ENCODE data around the gene FKBP6.
"Not testable (repeated sequence)": the region's sequence is repeated elsewhere in the genome, so short reads cannot be mapped to it uniquely, and the experiment has no call there.

Gene FKBP6

DNA sequence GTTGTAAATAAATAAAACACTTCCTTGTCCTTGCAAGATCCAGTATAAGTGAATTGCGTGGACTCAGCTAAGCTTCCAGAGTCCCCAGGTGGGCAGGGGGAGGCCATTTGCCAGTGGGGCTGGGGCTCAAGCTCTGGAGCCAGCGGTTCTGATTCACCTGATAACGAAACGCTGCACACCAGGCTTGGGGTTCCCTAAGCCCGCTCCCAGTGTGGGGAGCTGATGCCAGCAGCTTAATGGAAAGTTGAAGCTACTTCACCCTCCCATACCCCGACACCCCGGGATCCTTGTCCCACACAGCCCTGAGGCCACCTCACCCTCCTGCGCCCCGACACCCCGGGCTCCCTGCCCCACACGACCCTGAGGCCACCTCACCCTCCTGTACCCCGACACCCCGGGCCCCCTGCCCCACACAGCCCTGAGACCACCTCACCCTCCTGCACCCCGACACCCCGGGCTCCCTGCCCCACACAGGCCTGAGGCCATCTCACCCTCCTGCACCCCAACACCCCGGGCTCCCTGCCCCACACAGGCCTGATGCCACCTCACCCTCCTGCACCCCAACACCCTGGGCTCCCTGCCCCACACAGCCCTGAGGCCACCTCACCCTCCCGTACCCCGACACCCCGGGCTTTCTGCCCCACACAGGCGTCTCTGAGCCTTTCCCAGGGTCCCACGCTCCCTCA is 30.8 kb downstream of the FKBP6 start:
- DNase-seq, result no peak

DNA sequence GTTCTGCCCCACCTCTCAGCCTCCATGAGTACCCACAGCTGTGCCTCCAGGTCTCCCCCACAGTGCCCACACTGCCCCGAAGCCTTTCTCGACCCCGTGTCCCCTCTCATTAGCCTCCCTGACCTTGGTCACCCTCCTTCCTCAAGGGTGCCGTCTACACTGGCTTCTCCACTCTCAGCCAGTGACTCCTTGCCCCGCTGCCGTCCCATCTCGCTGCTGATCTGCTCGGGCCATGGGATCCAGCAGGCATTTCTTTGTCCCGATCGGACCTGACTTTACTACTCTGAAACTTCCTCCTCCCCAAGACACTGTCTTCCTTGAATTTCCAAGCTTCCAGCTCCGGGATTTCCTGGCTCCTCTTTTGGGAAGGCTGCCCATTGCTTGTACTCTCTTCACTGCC is 31.3 kb downstream of the FKBP6 start:
- no peak for DNase-seq

- DNase-seq, result no peak
Observed at GRCh38 chr7:73359746-73360375, 31.9 kb downstream of the FKBP6 start.

- DNase-seq, result not testable (repeated sequence)
Observed at GRCh38 chr7:73360590-73360989, 32.6 kb downstream of the FKBP6 start.

DNA sequence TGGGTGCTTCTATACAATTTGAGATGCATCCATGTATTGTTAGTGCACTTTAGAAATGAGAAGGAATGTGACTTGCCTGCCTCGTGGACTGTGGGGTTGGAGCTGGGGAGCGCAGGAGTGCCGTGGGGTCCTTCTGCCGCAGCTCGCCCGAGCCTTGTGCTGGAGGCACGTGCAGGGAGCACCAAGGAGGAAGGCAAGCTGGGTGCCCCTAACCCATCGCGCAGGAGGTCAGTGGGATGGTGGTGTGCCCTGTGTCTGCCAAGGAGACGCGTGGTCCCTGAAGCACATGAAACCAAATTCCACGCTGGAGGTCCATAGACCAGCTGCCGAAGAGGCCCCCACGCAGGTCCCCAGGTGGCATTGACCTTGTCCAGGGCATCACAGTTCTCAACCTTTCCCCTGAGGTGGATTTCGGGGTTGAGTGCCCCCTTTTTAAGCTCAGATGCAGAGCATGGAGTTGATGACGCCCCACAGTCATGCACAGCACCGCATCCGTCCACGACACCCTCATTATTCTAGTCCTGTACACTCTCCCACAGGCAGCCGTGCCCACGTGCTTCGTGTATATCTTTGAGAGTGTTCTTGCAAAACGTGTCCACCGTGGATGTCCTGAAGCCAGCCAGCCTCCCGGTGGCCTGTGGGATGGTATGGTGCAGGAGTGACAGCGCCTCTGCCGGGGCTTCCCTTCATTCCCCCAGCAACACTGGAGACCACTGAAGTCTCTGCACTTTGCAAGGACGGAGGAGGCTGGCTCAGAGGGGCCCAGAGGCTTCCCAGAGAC is 35.5 kb downstream of the FKBP6 start:
- DNase-seq, result no peak

DNA sequence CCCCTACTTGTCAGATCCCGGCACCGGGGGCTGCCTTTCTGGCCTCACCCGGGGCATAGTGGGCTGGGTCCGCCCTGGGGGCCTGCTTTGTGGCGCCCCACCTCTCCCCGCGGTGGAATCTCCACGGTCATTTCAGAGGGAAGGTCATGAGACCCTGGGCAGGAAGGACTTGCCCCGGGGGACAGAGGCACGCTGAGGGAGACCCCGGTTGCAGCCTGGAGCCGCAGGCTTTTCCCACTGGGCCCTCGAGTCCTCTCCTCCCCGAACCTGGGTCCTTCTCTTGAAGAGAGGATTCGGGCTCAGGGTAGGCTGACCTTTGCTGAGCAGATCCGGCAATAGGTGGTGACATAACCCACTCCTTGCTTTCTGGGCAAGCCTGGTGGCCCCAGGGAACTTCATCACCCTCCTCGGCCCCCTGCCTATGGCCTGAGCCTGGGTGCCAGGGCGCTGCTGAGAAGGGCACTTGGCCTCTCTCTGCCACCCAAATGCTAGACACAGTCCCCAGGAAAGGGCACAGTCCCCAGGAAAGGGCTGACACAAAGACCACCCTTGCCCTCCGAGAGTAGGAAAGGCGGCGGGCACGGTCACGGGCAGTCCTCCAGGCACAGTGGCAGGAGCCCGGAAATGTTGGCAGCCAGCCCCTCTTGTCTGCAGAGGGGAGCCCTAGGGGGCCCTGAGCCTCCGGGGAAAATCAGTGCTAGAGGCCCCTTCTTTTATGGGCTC is 36.2 kb downstream of the FKBP6 start:
- no peak for DNase-seq

- DNase-seq, result no peak
Observed at GRCh38 chr7:73366127-73366526, 38.2 kb downstream of the FKBP6 start.

- DNase-seq, result no peak
Observed at GRCh38 chr7:73366990-73367389, 39.0 kb downstream of the FKBP6 start.

GRCh38 chr7:73369009-73369408 is 41.0 kb downstream of the FKBP6 start:
- no peak for DNase-seq

- DNase-seq, result no peak
Observed at GRCh38 chr7:73369622-73370021, 41.7 kb downstream of the FKBP6 start.

- DNase-seq, result no peak
Observed at GRCh38 chr7:73373741-73374140, 45.8 kb downstream of the FKBP6 start.

- DNase-seq, result not testable (repeated sequence)
Observed at GRCh38 chr7:73376262-73376661, 48.3 kb downstream of the FKBP6 start.

GRCh38 chr7:73376671-73377412 is 48.9 kb downstream of the FKBP6 start:
- DNase-seq, result no peak

- DNase-seq, result not testable (repeated sequence)
Observed at GRCh38 chr7:73377413-73378200, 49.6 kb downstream of the FKBP6 start.

- DNase-seq, result no peak
Observed at GRCh38 chr7:73382934-73383503, 55.1 kb downstream of the FKBP6 start.

- DNase-seq, result no peak
Observed at GRCh38 chr7:73387221-73387828, 59.4 kb downstream of the FKBP6 start.

DNA sequence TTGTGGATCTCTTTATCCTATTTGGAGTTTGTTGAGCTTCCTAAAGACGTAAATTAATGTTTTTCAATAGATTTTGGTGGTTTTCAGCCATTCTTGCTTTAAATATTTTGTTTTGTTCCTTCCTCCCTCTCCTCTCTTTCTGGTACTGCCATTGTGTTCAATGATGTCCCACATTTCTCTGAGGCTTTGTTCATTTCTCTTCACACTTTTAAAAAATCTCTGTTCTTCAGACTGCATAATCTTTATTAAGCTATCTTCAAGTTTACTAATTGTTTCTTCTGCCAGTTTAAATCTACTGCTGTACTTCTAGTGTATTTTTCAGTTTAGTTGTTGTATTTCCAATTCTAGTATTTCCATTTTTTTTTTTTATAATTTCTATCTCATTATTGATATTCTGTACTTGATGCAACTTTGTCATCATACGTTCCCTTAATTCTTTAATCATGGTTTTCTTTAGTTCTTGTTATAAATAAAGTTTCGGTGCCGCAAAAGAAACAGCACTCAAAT is 60.0 kb downstream of the FKBP6 start:
- no peak for DNase-seq

DNA sequence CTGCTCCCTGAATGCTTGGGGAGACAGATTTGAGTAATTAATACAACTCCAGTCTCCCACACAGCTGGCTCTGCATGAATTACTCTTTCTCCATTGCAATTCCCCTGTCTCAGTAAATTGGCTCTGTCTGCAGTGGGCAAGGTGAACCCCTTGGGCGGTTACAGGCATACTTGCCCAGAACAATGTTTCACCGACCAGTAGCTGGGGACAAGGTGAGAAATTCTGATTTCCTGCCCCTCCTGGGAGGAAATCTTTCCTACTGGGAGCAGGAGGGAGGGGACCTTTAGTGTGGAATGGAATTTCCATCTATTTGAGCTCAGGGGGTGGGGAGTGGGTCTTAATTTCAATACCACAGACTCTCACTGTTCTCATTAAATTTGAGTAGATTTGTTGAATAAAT is 63.4 kb downstream of the FKBP6 start:
- no peak for DNase-seq

- no peak for DNase-seq
Observed at GRCh38 chr7:73394422-73394821, 66.5 kb downstream of the FKBP6 start.

Measured in CD4-positive, alpha-beta T cell treated with Interferon gamma for 1 hour (primary cell).